LNCAP (cell line): ENCODE data around the gene YWHAB.

Experiments
- CTCF ChIP-seq: fragments of 450-650 bp; IDR thresholded peaks from 2 replicates; pipeline ENCODE4 v1.5.1; 2017; ENCODE audit warnings: mild to moderate bottlenecking

Gene YWHAB

GRCh38 chr20:44948513-44948912 lies 63.0 kb downstream of the YWHAB start:
- TF ChIP-seq CTCF, result no peak

- TF ChIP-seq CTCF, result no peak
Observed at GRCh38 chr20:44950368-44950767, 64.9 kb downstream of the YWHAB start.

- no peak for TF ChIP-seq CTCF
Observed at GRCh38 chr20:44952731-44953130, 67.2 kb downstream of the YWHAB start.

GRCh38 chr20:44954211-44954610 lies 68.7 kb downstream of the YWHAB start:
- TF ChIP-seq CTCF, result no peak

GRCh38 chr20:44955270-44955669 lies 69.8 kb downstream of the YWHAB start:
- TF ChIP-seq CTCF, result no peak

GRCh38 chr20:44956410-44956809 lies 70.9 kb downstream of the YWHAB start:
- no peak for TF ChIP-seq CTCF
